ENCODE data around the gene CASKIN1. TPM values are rescaled to one million over a fixed set of nuclear protein-coding genes. Genes with fewer than 3 reads are reported as not detected.

Gene CASKIN1
- total and polyA plus RNA-seq, 10 of the 15 experiments (the other 5 are each of a cell fraction or from before 2014, with no cell fraction given): 0.03 to 0.33 (median 0.11) TPM; not detected in 5

- Histone ChIP-seq H3K27me3 (replicated peaks in 1 of 2; ENCODE audit: control insufficient read depth in 2 of 2, insufficient read depth in 2 of 2, low read length in 1 of 2) (no peaks in the 10 kb centered on the region), H3K27ac (ENCODE audit: control insufficient read depth, insufficient read depth) (no peak overlapping the region), H3K4me1 (ENCODE audit: control insufficient read depth, insufficient read depth, low read length) (no peaks in the 10 kb centered on the region), H3K79me2 (ENCODE audit: control insufficient read depth, insufficient read depth, low read length) (no peaks in the 10 kb centered on the region), H3K4me2 (ENCODE audit: control insufficient read depth, insufficient read depth) (no peak overlapping the region), H3K36me3 (ENCODE audit: control insufficient read depth in 2 of 2, insufficient read depth in 2 of 2, low read length in 1 of 2) (peaks cover 0 to 24% of the 10 kb centered on the region in 2 experiments; a peak in 3 of 4 replicates), H3K9me3 (replicated peaks; ENCODE audit: control insufficient read depth, insufficient read depth, low read length) (no peaks in the 10 kb centered on the region), H3K4me3 (no peak overlapping the region), H3K9ac (ENCODE audit: control insufficient read depth, insufficient read depth, low read length) (no peak overlapping the region), H4K20me1 (ENCODE audit: control insufficient read depth, insufficient read depth) (no peaks in the 10 kb centered on the region), H2AFZ (ENCODE audit: control insufficient read depth, low read depth, low read length) (no peak overlapping the region)
- ChIA-PET CTCF (no interaction called here), RAD21 (ENCODE audit: unreplicated experiment) (no interaction called here), POLR2A (no interaction called here), SMC1A (ENCODE audit: uncharacterized antibody, unreplicated experiment) (no interaction called here)
- no TSS peak for BruUV-seq (replicated peaks)
- TF ChIP-seq ZNF622 (IDR thresholded peaks at IDR 0.05) (no peak), ZNF687 (IDR thresholded peaks at IDR 0.05) (no peak), NBN (IDR thresholded peaks at IDR 0.05) (no peak), HDAC2 (IDR thresholded peaks at IDR 0.05) (no peak), CREM (IDR thresholded peaks at IDR 0.05; ENCODE audit: low read depth) (no peak), MYC (IDR thresholded peaks at IDR 0.05; ENCODE audit: insufficient read depth, insufficient read length, insufficient replicate concordance, low read length, severe bottlenecking) (no peak), RUNX3 (IDR thresholded peaks at IDR 0.05; ENCODE audit: low read length) (no peak), ELK1 (IDR thresholded peaks at IDR 0.05; ENCODE audit: low read depth, low read length) (no peak), PKNOX1 (IDR thresholded peaks at IDR 0.05) (no peak), IRF3 (IDR thresholded peaks at IDR 0.05) (no peak), SRF (IDR thresholded peaks at IDR 0.05; ENCODE audit: low read depth in 2 of 2, low read length in 2 of 2) (no peak), NFXL1 (IDR thresholded peaks at IDR 0.05; ENCODE audit: borderline replicate concordance) (no peak), NR2C1 (IDR thresholded peaks at IDR 0.05) (no peak), ATF3 (IDR thresholded peaks at IDR 0.05; ENCODE audit: borderline replicate concordance, extremely low read depth, low read depth, low read length) (no peak), LARP7 (IDR thresholded peaks at IDR 0.05) (no peak), NRF1 (conservative IDR thresholded peaks at IDR 0.05; ENCODE audit: low read depth, low read length) (no peak)
- FAIRE-seq (no peak), DNase-seq (ENCODE audit: low read depth, low spot score) (no peak), ATAC-seq (no peak)
- intact Hi-C loops (cut with micrococcal nuclease; ENCODE audit: unreplicated experiment): no loop called here
- 50% methylated on average over 33 of the region's 40 CpGs for WGBS (ENCODE audit: insufficient coverage, insufficient replicate concordance, low lambda C conversion rate, missing lambda C conversion rate)
- in situ Hi-C loops (cut with MboI): no loop called here
Observed at GRCh38 chr16:2237102-2237482, 40.7 kb upstream of the CASKIN1 start.
